Ramos (cell line): ENCODE measurements around the gene ABLIM2.

Experiments used
- in situ Hi-C: fragments of 300-500 bp; cut with MboI; formaldehyde crosslinking; loops from one replicate; pipeline ENCODE4 v1.14.3; 2022; ENCODE audit warnings: low sequenced_read_pairs; ENCODE audit not compliant: unreplicated experiment

ABLIM2 gene

DNA sequence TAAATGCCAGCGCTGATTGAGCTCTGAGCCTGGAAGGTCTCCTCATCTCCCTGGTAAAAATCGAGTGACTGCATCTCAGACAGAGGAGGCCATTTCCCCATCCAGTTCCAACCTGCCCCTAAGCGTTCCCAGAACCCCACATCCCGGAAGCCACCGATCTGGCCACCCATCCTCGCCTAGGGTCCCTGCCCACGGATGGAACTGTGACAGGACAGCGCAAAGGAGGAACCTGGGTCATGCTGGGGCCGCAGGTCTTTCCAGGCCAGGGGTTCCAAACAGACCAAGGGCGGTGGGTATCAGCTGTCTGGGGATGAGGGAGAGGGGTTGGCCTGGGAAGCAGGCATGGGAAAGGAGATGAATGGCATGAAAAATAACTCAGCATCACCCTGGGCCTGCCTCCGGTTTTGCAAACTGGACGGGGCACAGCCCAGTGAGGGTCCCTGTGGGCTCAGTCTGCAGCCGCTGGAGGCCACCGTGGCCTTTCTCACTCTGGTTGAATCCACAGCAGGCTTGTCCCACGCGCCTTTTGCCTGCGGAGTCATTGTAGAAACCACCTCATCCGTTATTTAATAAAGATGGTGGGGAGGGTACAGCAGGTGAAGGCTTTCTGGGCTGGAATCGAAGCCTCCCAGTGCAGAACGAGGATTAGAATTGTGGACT, 49.1 kb downstream of the ABLIM2 start:
- in situ Hi-C loops, result no loop called here

DNA sequence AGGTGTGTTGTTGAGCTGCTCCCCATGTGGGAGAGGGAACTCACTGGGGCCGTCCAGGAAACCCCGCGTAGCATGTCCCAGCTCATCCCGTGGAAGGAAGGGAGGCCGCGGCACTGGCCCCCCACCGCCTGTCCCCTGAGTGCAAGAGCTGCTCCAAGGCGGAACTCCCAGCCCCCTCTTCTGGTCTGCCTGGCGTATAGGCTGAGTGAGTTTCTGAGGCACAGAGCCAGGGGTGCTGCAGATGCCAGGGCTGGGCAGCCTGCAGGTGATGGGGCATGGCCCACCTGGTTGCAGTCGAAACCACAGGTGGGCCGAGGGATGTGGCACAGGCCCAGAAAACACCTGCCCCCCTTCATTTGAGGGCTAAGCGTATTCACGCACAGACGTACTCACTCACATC, 49.6 kb downstream of the ABLIM2 start:
- in situ Hi-C loops, result no loop called here

- in situ Hi-C loops, result no loop called here
Observed at GRCh38 chr4:8108261-8108660, 50.4 kb downstream of the ABLIM2 start.

- in situ Hi-C loops, result no loop called here
Observed at GRCh38 chr4:8107146-8107657, 51.4 kb downstream of the ABLIM2 start.

GRCh38 chr4:8106451-8107025, 52.1 kb downstream of the ABLIM2 start:
- in situ Hi-C loops, result no loop called here

DNA sequence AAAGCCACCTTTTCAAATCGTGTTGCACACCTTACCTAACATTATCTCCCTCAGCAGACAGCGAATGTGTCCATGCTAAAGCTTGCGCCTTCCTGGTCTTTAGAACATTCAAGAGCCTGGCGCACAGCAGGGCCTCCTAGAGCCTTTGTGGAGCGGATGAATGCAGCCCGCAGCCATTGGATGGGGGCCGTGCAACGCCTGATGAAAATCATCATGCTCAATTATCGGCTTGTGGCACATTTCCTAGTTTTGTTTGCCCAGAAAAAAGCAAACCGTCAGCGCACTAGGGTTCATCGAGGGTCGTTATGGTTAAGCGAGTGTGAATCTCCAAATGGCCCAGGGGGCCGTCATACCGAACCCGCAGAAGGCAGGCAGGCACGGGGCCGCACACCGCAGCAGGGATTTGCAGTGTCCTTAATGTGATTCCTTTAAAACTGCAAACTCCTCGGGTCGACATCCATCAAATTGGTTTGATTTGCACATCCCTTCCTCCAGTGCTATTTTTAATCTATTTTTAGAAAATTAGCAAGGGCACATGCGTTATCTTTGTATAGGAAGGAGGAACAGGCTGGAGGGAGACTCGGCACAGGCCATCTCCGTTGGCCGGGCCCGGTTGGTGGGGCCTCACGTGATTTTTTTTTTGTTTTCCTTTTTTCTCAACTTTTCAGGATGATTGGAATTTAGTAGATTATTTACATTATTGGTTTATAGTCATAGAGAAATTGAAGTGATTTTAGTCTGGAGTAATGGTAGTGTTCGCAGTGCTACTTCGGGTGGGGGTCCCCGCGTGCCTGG, 53.1 kb downstream of the ABLIM2 start:
- in situ Hi-C loops, result no loop called here

- in situ Hi-C loops, result no loop called here
Observed at GRCh38 chr4:8104491-8105305, 53.9 kb downstream of the ABLIM2 start.

DNA sequence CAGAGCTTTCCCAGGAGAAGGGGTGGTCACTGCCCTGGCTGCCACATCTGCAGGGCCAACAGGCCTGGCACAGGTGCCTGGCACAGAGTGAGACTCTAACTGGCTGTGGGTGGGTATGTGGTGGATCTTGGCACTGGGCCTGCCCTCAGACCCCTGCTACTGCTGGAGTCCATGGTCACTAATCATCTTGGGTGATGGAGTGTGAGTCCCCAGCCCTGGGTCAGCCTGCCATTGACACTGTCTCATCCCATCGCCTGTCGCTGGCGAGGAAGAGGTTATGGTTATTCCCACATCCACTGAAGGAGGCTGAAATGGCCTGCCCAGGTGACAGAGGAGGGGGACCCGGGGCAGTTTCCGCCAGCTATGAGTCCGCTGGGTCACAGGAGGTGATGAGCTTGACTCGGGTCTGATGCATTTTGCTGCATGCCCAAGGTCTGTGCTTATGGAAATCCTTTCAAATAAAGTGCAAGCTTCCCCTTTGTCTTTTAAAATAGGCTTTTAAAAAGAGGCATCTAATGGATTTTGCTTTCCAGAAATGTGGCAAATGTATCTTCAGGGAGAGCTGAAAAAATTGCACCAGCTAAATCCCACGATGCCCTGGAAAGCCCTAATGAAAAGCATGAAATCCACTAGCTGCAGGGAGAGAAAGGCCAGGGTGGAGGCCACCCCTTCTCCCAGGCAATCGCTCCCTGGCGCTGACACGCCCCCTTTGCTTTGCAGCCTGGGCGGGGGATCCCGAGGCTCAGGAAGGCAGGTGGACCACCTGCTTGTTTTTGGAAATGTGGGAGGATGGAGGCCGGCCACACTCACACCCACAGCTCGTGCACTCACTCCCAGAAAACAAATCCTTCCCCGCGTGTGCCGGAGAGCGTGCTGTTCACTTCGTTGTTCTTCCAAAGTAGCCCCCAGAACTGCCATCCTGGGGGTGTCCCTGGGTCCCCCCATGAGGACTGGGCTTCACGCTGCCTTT, 54.9 kb downstream of the ABLIM2 start:
- in situ Hi-C loops, result no loop called here

DNA sequence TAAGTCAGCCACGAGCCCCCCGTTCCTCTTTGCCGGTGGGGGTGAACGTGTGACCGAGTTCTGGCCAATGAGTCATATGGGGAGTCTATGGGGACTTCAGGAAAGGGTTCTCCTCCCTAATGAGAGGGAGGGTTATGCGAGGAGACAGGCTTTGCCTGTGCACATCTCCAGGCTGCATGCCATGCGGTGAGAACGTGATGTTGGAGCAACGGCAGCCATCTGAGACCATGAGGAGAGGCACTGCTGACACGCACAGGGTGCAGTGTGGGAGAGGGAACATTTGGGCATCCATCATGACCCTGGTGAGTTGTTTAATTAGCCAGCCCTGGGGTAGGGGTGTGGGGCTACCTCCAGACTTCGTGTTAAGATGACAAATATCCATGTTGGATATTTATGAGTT, 55.8 kb downstream of the ABLIM2 start:
- in situ Hi-C loops, result no loop called here

DNA sequence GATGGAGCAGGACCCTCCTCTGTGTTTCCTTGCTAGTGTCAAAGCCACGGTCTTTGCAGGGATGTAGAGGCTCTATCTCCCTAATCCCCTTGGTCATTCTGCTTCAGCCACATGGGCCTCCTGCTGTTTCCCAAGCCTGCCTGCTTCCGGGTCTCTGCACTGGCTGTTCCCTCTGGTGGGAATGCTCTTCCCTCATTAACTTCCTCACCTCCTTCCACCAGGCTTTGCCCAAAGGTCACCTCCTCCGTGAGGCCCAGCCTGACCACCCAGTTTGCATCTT, 56.6 kb downstream of the ABLIM2 start:
- in situ Hi-C loops, result no loop called here

- in situ Hi-C loops, result no loop called here
Observed at GRCh38 chr4:8101213-8102075, 57.2 kb downstream of the ABLIM2 start.

- in situ Hi-C loops, result no loop called here
Observed at GRCh38 chr4:8099981-8100464, 58.6 kb downstream of the ABLIM2 start.

DNA sequence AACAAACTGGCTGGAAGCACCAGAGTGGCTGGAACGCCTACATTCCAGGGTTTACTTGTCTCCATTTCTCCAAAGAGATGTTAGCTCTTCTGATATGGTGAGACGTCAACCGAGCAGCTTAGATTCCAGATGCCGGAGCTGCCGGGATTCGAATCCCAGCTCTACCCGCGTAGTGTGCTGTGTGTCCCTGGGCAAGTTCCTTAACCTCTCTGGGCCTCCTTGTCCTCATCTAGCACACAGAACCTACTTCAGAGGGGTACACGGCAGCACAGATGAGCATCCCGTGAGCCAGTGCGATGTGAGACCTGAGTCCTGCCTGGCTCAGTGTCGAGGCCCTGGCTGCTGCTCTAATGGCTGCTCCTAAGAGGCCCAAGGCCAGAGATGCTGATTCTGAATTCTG, 60.1 kb downstream of the ABLIM2 start:
- in situ Hi-C loops, result no loop called here

- in situ Hi-C loops, result no loop called here
Observed at GRCh38 chr4:8097721-8098345, 60.8 kb downstream of the ABLIM2 start.

DNA sequence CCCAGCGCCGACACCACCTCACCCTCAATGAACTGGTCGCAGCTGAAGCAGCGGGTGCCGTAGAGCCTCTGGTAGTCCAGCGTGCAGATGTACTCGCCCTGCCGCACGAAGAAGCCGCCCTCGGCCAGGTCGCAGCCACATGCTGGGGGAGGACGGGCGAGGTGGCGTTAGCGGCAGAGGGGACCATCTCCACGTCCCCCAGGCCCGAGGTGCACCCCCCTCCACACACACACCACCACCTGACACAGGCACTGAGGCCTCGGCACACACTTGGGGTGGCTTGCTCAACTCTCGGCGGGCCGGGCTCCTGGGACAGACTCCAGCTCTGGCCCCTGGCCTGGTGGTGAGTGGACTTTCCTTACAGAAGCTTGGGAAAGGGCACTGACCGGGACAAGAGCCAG, 61.5 kb downstream of the ABLIM2 start:
- in situ Hi-C loops, result no loop called here

DNA sequence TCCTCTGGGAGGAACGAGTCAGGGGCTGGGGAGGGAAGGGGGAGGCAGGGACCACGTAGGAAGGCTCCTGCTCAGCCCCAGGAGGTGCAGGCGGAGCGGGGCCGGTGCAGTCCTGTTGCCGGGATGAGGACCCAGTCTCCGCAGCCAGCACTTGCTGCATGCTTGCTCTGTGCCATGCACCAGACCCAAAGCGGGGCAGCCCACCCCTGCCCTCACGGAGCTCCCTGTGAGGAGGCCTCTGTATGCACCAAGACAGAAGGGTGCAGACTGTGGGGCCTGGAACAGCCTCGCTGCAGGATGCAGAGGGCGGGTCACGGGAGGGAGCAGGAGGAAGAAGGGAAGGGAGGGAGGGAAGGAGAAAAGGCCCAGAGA, 61.9 kb downstream of the ABLIM2 start:
- in situ Hi-C loops, result no loop called here

GRCh38 chr4:8095956-8096689, 62.5 kb downstream of the ABLIM2 start:
- in situ Hi-C loops, result no loop called here
